ENCODE measurements around the gene PPM1F.

- TF ChIP-seq POLR2AphosphoS5 (IDR thresholded peaks at IDR 0.05) (peak in 1 of 3 donors; percentile 10), POLR2A (IDR thresholded peaks at IDR 0.05) (no peak)
- TF ChIP-seq, protein P1, sequence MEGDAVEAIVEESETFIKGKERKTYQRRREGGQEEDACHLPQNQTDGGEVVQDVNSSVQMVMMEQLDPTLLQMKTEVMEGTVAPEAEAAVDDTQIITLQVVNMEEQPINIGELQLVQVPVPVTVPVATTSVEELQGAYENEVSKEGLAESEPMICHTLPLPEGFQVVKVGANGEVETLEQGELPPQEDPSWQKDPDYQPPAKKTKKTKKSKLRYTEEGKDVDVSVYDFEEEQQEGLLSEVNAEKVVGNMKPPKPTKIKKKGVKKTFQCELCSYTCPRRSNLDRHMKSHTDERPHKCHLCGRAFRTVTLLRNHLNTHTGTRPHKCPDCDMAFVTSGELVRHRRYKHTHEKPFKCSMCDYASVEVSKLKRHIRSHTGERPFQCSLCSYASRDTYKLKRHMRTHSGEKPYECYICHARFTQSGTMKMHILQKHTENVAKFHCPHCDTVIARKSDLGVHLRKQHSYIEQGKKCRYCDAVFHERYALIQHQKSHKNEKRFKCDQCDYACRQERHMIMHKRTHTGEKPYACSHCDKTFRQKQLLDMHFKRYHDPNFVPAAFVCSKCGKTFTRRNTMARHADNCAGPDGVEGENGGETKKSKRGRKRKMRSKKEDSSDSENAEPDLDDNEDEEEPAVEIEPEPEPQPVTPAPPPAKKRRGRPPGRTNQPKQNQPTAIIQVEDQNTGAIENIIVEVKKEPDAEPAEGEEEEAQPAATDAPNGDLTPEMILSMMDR (IDR thresholded peaks at IDR 0.05 in 8 of 11, conservative IDR thresholded peaks at IDR 0.05 in 3 of 11): peak; percentile 35 to 91 (median 83)
Measured at GRCh38 chr22:21972293-21972779, 19.7 kb upstream of the PPM1F start.
